ENCODE measurements around the gene PPP2R2C.

GRCh38 chr4:6336166-6336565 is 136.2 kb downstream of the PPP2R2C start:
- TF ChIP-seq CTCF (IDR thresholded peaks at IDR 0.05 in 2 of 3, conservative IDR thresholded peaks at IDR 0.05 in 1 of 3; ENCODE audit: borderline replicate concordance in 1 of 3, insufficient read depth in 1 of 3, low read depth in 2 of 3, low read length in 2 of 3) (no peak), RAD21 (IDR thresholded peaks at IDR 0.05; ENCODE audit: low read depth) (no peak), POLR2AphosphoS5 (IDR thresholded peaks at IDR 0.05; ENCODE audit: low read depth, low read length) (no peak), POLR2A (IDR thresholded peaks at IDR 0.05; ENCODE audit: borderline replicate concordance, extremely low read depth, insufficient read depth, insufficient read length) (no peak), ELF1 (IDR thresholded peaks at IDR 0.05; ENCODE audit: borderline replicate concordance, low read depth) (no peak), SRF (IDR thresholded peaks at IDR 0.05; ENCODE audit: low read depth) (no peak), ZFX (IDR thresholded peaks at IDR 0.05) (no peak), CEBPB (IDR thresholded peaks at IDR 0.05; ENCODE audit: low read depth) (no peak), EZH2 (IDR thresholded peaks at IDR 0.05) (no peak), JUND (IDR thresholded peaks at IDR 0.05) (no peak), REST (IDR thresholded peaks at IDR 0.05; ENCODE audit: low read depth) (no peak), ZNF274 (IDR thresholded peaks at IDR 0.05; ENCODE audit: low read depth, low read length) (no peak), SIN3A (IDR thresholded peaks at IDR 0.05; ENCODE audit: low read depth) (no peak)

Measured in HCT116 (cell line).